ENCODE measurements around the gene KLF4. TPM values are rescaled to one million over a fixed set of nuclear protein-coding genes. Genes with fewer than 3 reads are reported as not detected.

KLF4 gene
- total and polyA plus RNA-seq, 7 donors, result 22.8 to 392 (median 61.8) TPM

DNA sequence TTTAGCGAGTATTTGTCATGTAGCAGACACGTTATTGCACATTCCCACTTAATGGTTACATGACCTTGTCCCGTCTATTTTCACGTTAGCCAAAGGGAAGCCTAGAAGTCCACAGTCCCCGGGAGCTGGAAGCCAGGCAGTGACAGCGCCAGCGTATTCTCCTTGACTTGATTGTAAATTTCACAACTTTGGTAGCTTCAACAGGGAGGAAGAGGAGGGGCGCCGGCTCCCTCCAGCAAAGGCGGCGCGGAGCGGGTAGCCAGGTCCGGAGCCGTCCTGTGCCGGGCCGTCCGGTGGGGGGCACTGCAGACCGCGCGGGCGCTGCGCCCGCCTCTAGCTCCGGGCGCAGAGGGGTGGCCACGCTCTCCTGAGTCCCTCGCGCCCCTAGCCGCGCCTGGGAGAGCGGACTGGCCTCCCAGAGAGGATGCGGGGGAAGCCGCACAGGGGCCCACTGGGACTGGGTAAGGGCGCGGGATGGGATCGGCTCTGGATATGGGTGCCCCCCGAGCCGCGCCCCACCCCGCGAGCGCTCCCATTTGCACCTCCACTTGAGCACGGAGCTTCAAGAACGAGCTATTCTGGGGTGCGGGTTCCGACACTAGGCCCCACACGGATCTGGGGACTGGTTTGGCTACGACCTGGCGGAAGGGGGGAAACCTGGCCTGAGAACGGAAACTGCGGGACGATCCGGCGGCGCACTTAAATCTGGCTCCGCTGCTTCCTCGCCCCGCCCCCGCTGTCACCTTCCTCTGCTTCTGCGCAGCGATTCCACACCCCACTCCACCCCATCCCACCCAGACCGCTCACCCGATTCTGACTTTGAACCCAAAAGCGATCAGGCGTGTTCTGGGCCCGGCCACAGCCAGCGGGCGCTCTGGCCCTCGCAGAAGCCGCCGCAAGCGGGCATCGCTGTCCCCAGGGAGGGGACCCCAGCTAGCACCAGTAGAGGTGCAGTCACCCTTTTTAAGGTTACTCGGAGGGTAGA lies 23.8 kb downstream of the KLF4 start:
- H3K4me3 ChIP-seq, result peak overlapping the region; percentile 30 to 61 (median 50)
- 4 to 7% methylated on average over 75 of the region's 75 CpGs for WGBS, 2 donors
- peak overlapping the region in 2 of 4 donors; percentile 8 to 24 for H3K27ac ChIP-seq
- H3K9me3 ChIP-seq, result no peaks in the 10 kb centered on the region
- H3K27me3 ChIP-seq, result peaks cover 0 to 15% (median 0%) of the 10 kb centered on the region in 3 donors
- intact Hi-C loops (cut with DNase I), result loop anchor here (5.0 kb wide), 2 partner anchors 1102 to 1297 kb away; no protein-coding TSS in a partner anchor
- H3K4me1 ChIP-seq, result peaks cover 0 to 13% (median 5%) of the 10 kb centered on the region in 4 donors
- H3K36me3 ChIP-seq, result no peaks in the 10 kb centered on the region
- no peak for TF ChIP-seq POLR2AphosphoS5 (IDR thresholded peaks at IDR 0.05)
- TF ChIP-seq POLR2A (IDR thresholded peaks at IDR 0.05), result no peak
- TF ChIP-seq EP300 (IDR thresholded peaks at IDR 0.05), result no peak
- peak; percentile 51 to 94 (median 66) for TF ChIP-seq CTCF (IDR thresholded peaks at IDR 0.05)
- peak; percentile 88 for DNase-seq

DNA sequence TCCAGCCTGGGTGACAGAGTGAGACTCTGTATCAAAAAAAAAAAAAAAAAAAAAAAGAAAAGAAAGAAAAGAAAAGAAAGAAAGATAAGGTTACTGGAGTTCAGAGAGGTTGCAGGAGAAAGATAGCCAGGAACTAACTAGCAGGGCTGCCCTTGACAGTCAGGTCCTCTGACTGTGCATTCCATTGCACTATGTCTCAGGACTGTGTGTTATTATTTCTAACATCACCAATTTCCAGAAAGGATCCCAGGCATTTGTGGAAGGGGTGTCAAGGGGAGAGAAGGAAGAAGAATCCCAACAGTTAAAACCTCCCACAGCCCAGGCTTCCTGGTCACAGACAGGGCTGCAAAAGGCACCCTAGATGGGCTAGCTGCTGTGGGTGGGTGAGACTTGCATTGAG lies 25.1 kb downstream of the KLF4 start:
- H3K4me3 ChIP-seq, result no peak overlapping the region
- TF ChIP-seq POLR2AphosphoS5 (IDR thresholded peaks at IDR 0.05) (no peak), CTCF (IDR thresholded peaks at IDR 0.05) (no peak), EP300 (IDR thresholded peaks at IDR 0.05) (no peak), POLR2A (IDR thresholded peaks at IDR 0.05) (no peak)
- no peaks in the 10 kb centered on the region for H3K36me3 ChIP-seq
- H3K4me1 ChIP-seq, result peaks cover 0 to 13% (median 5%) of the 10 kb centered on the region in 4 donors
- intact Hi-C loops (cut with DNase I), result no loop called here
- H3K27me3 ChIP-seq, result peaks cover 0 to 15% (median 0%) of the 10 kb centered on the region in 3 donors
- no peaks in the 10 kb centered on the region for H3K9me3 ChIP-seq
- H3K27ac ChIP-seq, result no peak overlapping the region
- DNase-seq, result no peak

GRCh38 chr9:107462691-107463090 lies 26.9 kb downstream of the KLF4 start:
- no peaks in the 10 kb centered on the region for H3K9me3 ChIP-seq
- peaks cover 0 to 13% (median 5%) of the 10 kb centered on the region in 4 donors for H3K4me1 ChIP-seq
- no peak for DNase-seq
- H3K27ac ChIP-seq, result no peak overlapping the region
- peaks cover 0 to 15% (median 0%) of the 10 kb centered on the region in 3 donors for H3K27me3 ChIP-seq
- WGBS, 2 donors, result 74 to 76% methylated on average over 4 of the region's 4 CpGs
- TF ChIP-seq EP300 (IDR thresholded peaks at IDR 0.05) (no peak), POLR2A (IDR thresholded peaks at IDR 0.05) (no peak), CTCF (IDR thresholded peaks at IDR 0.05) (no peak), POLR2AphosphoS5 (IDR thresholded peaks at IDR 0.05) (no peak)
- intact Hi-C loops (cut with DNase I), result no loop called here
- H3K4me3 ChIP-seq, result no peak overlapping the region
- no peaks in the 10 kb centered on the region for H3K36me3 ChIP-seq

DNA sequence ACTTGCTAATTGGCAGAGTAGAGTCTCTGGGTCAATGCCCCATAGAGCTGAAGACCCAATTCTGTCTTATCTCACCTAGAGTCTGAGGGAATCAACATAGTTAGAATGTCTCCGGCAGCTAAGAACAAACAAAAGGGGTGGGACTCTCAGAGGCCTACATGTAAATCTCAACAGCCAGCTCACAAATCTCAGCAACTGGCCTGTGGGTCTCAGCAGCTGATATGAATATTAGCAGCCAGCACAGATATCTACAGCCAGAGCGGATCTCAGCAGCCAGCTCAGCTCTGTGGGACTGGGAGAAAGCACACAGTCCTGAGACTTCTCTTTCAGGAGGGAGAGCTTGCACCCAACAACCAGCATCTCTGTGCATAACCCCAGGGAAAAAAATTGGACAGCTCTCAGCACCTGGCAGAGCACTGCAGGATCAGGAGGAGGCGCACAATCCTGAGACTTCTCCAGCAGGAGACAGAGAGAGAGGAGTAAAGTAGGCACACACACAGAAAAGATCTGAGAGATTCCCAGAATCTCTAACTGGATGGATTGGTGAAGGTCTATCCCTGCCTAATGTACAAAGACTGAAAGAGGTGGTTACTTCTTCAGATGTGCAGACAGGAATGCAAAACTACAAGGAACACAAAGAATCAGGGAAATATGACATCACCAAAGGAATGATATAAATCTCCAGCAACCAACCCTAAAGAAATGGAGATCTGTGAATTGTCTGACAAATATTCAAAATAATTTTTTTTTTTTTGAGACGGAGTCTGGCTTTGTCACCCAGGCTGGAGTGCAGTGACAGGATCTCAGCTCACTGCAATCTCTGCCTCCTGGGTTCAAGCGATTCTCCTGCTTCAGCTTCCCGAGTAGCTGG lies 29.2 kb downstream of the KLF4 start:
- H3K9me3 ChIP-seq, result no peaks in the 10 kb centered on the region
- peaks cover 0 to 15% (median 0%) of the 10 kb centered on the region in 3 donors for H3K27me3 ChIP-seq
- TF ChIP-seq CTCF (IDR thresholded peaks at IDR 0.05) (no peak), POLR2A (IDR thresholded peaks at IDR 0.05) (no peak), POLR2AphosphoS5 (IDR thresholded peaks at IDR 0.05) (no peak), EP300 (IDR thresholded peaks at IDR 0.05) (no peak)
- intact Hi-C loops (cut with DNase I), result no loop called here
- peaks cover 0 to 5% (median 2%) of the 10 kb centered on the region in 4 donors for H3K4me1 ChIP-seq
- no peak for DNase-seq
- no peak overlapping the region for H3K27ac ChIP-seq
- H3K36me3 ChIP-seq, result no peaks in the 10 kb centered on the region
- 83 to 91% methylated on average over 6 of the region's 6 CpGs for WGBS, 2 donors
- H3K4me3 ChIP-seq, result no peak overlapping the region

All from sigmoid colon (tissue), 7 donors.